HCT116 (cell line): ENCODE results near the gene ROBO1. TPM values are rescaled to one million over a fixed set of nuclear protein-coding genes. Genes with fewer than 3 reads are reported as not detected.

ENCODE experiments used
- ATAC-seq: fragments of 200-7000 bp; cut with Tn5 transposase; 2 replicates; pipeline ENCODE4 v1.9.1; 2020; ENCODE audit warnings: mild to moderate bottlenecking, moderate library complexity
- BruUV-seq: library from RNA; stranded (reverse); fragments of 400-500 nt; replicated peaks from 2 replicates; lab custom pipeline; 2021; lab: Mats Ljungman, UMichigan
- CTCF ChIA-PET: fragments of 300-600 bp; sonication (Branson Sonifier 250); formaldehyde crosslinking; loops from one replicate; lab custom pipeline; 2021; ENCODE audit warnings: antibody characterized with exemption; lab: Charles Lee
- POLR2A ChIA-PET: fragments of 300-600, 350-600 bp; sonication (Branson Sonifier 250); formaldehyde crosslinking; loops from one replicate; lab custom pipeline; 2021; ENCODE audit warnings: antibody characterized with exemption; lab: Charles Lee
- RAD21 ChIA-PET, 2 experiments: fragments of 300-600 bp; sonication (Branson Sonifier 250); formaldehyde crosslinking; loops; one replicate each; lab custom pipeline; 2023; ENCODE audit warnings: low total read pairs in 2 of 2; ENCODE audit not compliant: uncharacterized antibody in 2 of 2, unreplicated experiment in 2 of 2, low non-redundant PET in 1 of 2; lab: Charles Lee
- DNase-seq: peaks from one replicate; pipeline ENCODE4 v3.0.0-alpha.2; 2010; ENCODE audit warnings: low read depth, low spot score
- H2AFZ ChIP-seq: fragments of 200-600 bp; shearing (Covaris generic), sonication (generic); 2 replicates; pipeline ENCODE4 v1.6.1; 2017; ENCODE audit warnings: low read depth, mixed run types, mixed read lengths, antibody characterized with exemption, low read length; ENCODE audit not compliant: poor library complexity, severe bottlenecking
- H3K27ac ChIP-seq: 2 replicates; pipeline ENCODE4 v1.5.1; 2012; ENCODE audit warnings: low read depth, low read length
- H3K27me3 ChIP-seq: fragments of 200-600 bp; sonication (generic); 2 replicates; pipeline ENCODE4 v1.6.1; 2016; ENCODE audit warnings: mixed run types, low read length, mixed read lengths; ENCODE audit not compliant: insufficient read depth
- H3K36me3 ChIP-seq, 2 experiments: fragments of 200-500 bp in 1 of 2; fragments of 200-600 bp in 1 of 2; sonication (Bioruptor generic) in 1 of 2; sonication (generic) in 1 of 2; 2 replicates each; pipeline versions ENCODE4 v1.5.1 to v1.6.1; 2014 to 2016; ENCODE audit warnings: low read length in 2 of 2, inconsistent platforms in 1 of 2, mixed read lengths in 1 of 2, mixed run types in 1 of 2; ENCODE audit not compliant: insufficient read depth in 2 of 2, control insufficient read depth in 1 of 2
- H3K4me1 ChIP-seq, 2 experiments: fragments of 200-600 bp in 1 of 2; sonication (generic) in 1 of 2; 2 replicates each; pipeline versions ENCODE4 v1.5.1 to v1.6.1; 2012 to 2017; ENCODE audit warnings: low read length in 2 of 2, inconsistent platforms in 1 of 2, mild to moderate bottlenecking in 1 of 2, mixed read lengths in 1 of 2, mixed run types in 1 of 2, moderate library complexity in 1 of 2; ENCODE audit not compliant: insufficient read depth in 2 of 2, control insufficient read depth in 1 of 2
- H3K4me2 ChIP-seq: fragments of 200-600 bp; sonication (generic); 2 replicates; pipeline ENCODE4 v1.6.1; 2017; ENCODE audit warnings: mixed run types, low read length, mixed read lengths
- H3K4me3 ChIP-seq, 2 experiments: fragments of 200-600 bp in 1 of 2; sonication (generic) in 1 of 2; replicated peaks in 1 of 2; 2 replicates each; pipeline ENCODE4 v1.5.1; 2011 to 2016; ENCODE audit warnings: low read length in 2 of 2, control low read depth in 1 of 2, low read depth in 1 of 2, mild to moderate bottlenecking in 1 of 2, mixed read lengths in 1 of 2, mixed run types in 1 of 2
- H3K79me2 ChIP-seq: fragments of 200-600 bp; sonication (generic); 2 replicates; pipeline ENCODE4 v1.6.1; 2017; ENCODE audit warnings: mild to moderate bottlenecking, mixed run types, low read length, moderate library complexity, mixed read lengths; ENCODE audit not compliant: insufficient read depth
- H3K9ac ChIP-seq: fragments of 200-600 bp; sonication (generic); 2 replicates; pipeline ENCODE4 v1.6.1; 2016; ENCODE audit warnings: low read length, mixed read lengths
- H3K9me2 ChIP-seq: fragments of 200-600 bp; sonication (generic), shearing (Covaris generic); 2 replicates; pipeline ENCODE4 v1.6.1; 2017; ENCODE audit warnings: mixed run types, mild to moderate bottlenecking, moderate library complexity; ENCODE audit not compliant: insufficient read depth
- H3K9me3 ChIP-seq, 2 experiments: fragments of 200-500 bp in 1 of 2; fragments of 200-600 bp in 1 of 2; sonication (Bioruptor generic) in 1 of 2; sonication (generic) in 1 of 2; 2 replicates each; pipeline ENCODE4 v1.6.1; 2014 to 2017; ENCODE audit warnings: low read length in 2 of 2, mixed read lengths in 2 of 2, inconsistent platforms in 1 of 2, low read depth in 1 of 2, mild to moderate bottlenecking in 1 of 2, mixed run types in 1 of 2, moderate library complexity in 1 of 2; ENCODE audit not compliant: control insufficient read depth in 1 of 2, insufficient read depth in 1 of 2
- H4K20me1 ChIP-seq: fragments of 200-600 bp; sonication (generic), shearing (Covaris generic); 2 replicates; pipeline ENCODE4 v1.6.1; 2017; ENCODE audit warnings: mixed run types, mild to moderate bottlenecking, moderate library complexity; ENCODE audit not compliant: insufficient read depth
- ATF3 ChIP-seq: IDR thresholded peaks from 2 replicates; pipeline ENCODE4 v1.6.1; 2012
- CBX3 ChIP-seq: IDR thresholded peaks from 2 replicates; pipeline ENCODE4 v1.6.1; 2012; ENCODE audit warnings: low read depth
- CEBPB ChIP-seq: IDR thresholded peaks from 2 replicates; pipeline ENCODE4 v1.6.1; 2012; ENCODE audit warnings: low read depth
- EGR1 ChIP-seq: IDR thresholded peaks from 2 replicates; pipeline ENCODE4 v1.6.1; 2012; ENCODE audit warnings: low read depth
- ELF1 ChIP-seq: IDR thresholded peaks from 2 replicates; pipeline ENCODE4 v1.6.1; 2012; ENCODE audit warnings: low read depth, borderline replicate concordance
- EZH2 ChIP-seq: fragments of 200-600 bp; sonication (generic); IDR thresholded peaks from 2 replicates; pipeline ENCODE4 v1.6.1; 2017; ENCODE audit warnings: antibody characterized with exemption, mixed run types
- EZH2phosphoT487 ChIP-seq: fragments of 200-600 bp; IDR thresholded peaks from 2 replicates; pipeline ENCODE4 v1.6.1; 2018; ENCODE audit warnings: antibody characterized with exemption, borderline replicate concordance
- FOSL1 ChIP-seq: IDR thresholded peaks from 2 replicates; pipeline ENCODE4 v1.6.1; 2012; ENCODE audit warnings: low read depth
- JUND ChIP-seq: IDR thresholded peaks from 2 replicates; pipeline ENCODE4 v1.6.1; 2012
- POLR2AphosphoS5 ChIP-seq: IDR thresholded peaks from 2 replicates; pipeline ENCODE4 v1.6.1; 2011; ENCODE audit warnings: mild to moderate bottlenecking, low read depth, low read length, moderate library complexity
- RAD21 ChIP-seq: IDR thresholded peaks from 2 replicates; pipeline ENCODE4 v1.6.1; 2012; ENCODE audit warnings: low read depth, mild to moderate bottlenecking
- REST ChIP-seq: IDR thresholded peaks from 2 replicates; pipeline ENCODE4 v1.6.1; 2012; ENCODE audit warnings: low read depth
- SP1 ChIP-seq: IDR thresholded peaks from 2 replicates; pipeline ENCODE4 v1.6.1; 2012; ENCODE audit warnings: low read depth
- TCF7L2 ChIP-seq: IDR thresholded peaks from 2 replicates; pipeline ENCODE4 v1.7.0; 2011; ENCODE audit warnings: borderline replicate concordance, inconsistent platforms; ENCODE audit not compliant: insufficient read depth, insufficient read length; ENCODE audit errors: extremely low read depth
- ZNF274 ChIP-seq: fragments of 200-500 bp; sonication (Bioruptor generic); IDR thresholded peaks from 2 replicates; pipeline ENCODE4 v1.6.1; 2014; ENCODE audit warnings: mild to moderate bottlenecking, low read depth, low read length, inconsistent platforms
- intact Hi-C: fragments of 100-400 bp; cut with micrococcal nuclease; formaldehyde crosslinking; loops from 2 replicates; pipeline ENCODE4 v1.10.0; 2022
- total RNA-seq: library from RNA; stranded (reverse); gene quantifications from one replicate; pipeline ENCODE4 v1.2.1, GENCODE V29; 2021; ENCODE audit not compliant: unreplicated experiment
- TF ChIP-seq, protein P1 (sequence below): IDR thresholded peaks from 2 replicates; pipeline ENCODE4 v1.6.1; 2012
- TF ChIP-seq, protein P2 (sequence below): IDR thresholded peaks from 2 replicates; pipeline ENCODE4 v1.6.1; 2011; ENCODE audit warnings: mild to moderate bottlenecking, low read length, moderate library complexity; ENCODE audit not compliant: insufficient replicate concordance; ENCODE audit errors: extremely low read depth

The ROBO1 gene
- total RNA-seq, 1 experiment from 2014 or later = 0.27 TPM

- Histone ChIP-seq H4K20me1 (no peaks in the 10 kb centered on the region), H3K79me2 (no peaks in the 10 kb centered on the region), H3K27me3 (no peaks in the 10 kb centered on the region), H3K9me2 (no peaks in the 10 kb centered on the region), H3K9me3 (peaks cover 5 to 35% of the 10 kb centered on the region in 2 experiments; a peak in 2 of 4 replicates), H3K36me3 (no peaks in the 10 kb centered on the region), H3K9ac (no peak overlapping the region), H3K4me2 (no peak overlapping the region), H3K4me1 (no peaks in the 10 kb centered on the region), H3K4me3 (no peak overlapping the region), H3K27ac (no peak overlapping the region), H2AFZ (no peak overlapping the region)
- intact Hi-C loops = no loop called here
- ChIA-PET CTCF (no interaction called here), RAD21 (no interaction called here), POLR2A (no interaction called here)
- TF ChIP-seq EZH2 (no peak), FOSL1 (no peak), ELF1 (no peak), CEBPB (no peak), SP1 (no peak), CBX3 (no peak), JUND (no peak), ZNF274 (no peak), EGR1 (no peak), RAD21 (no peak)
- TF ChIP-seq, protein P1, sequence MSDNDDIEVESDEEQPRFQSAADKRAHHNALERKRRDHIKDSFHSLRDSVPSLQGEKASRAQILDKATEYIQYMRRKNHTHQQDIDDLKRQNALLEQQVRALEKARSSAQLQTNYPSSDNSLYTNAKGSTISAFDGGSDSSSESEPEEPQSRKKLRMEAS = no peak
- no peak for DNase-seq
- no TSS peak for BruUV-seq
- no peak for ATAC-seq
Measured at GRCh38 chr3:78860567-78860966, 907.2 kb downstream of the ROBO1 start.

- intact Hi-C loops = no loop called here
- Histone ChIP-seq H3K9me2 (no peaks in the 10 kb centered on the region), H4K20me1 (no peaks in the 10 kb centered on the region), H3K27me3 (no peaks in the 10 kb centered on the region), H3K4me3 (no peak overlapping the region), H2AFZ (no peak overlapping the region), H3K4me2 (no peak overlapping the region), H3K79me2 (no peaks in the 10 kb centered on the region), H3K9ac (no peak overlapping the region), H3K27ac (no peak overlapping the region), H3K36me3 (no peaks in the 10 kb centered on the region), H3K4me1 (no peaks in the 10 kb centered on the region), H3K9me3 (peaks cover 5 to 35% of the 10 kb centered on the region in 2 experiments; a peak in 2 of 4 replicates)
- DNase-seq (no peak), ATAC-seq (no peak)
- POLR2A ChIA-PET = no interaction called here
- CTCF ChIA-PET = no interaction called here
- BruUV-seq = no TSS peak
- RAD21 ChIA-PET = no interaction called here
- TF ChIP-seq TCF7L2 (no peak), REST (no peak), ATF3 (no peak), EZH2phosphoT487 (no peak), FOSL1 (no peak), SP1 (no peak), POLR2AphosphoS5 (no peak), EGR1 (no peak), CBX3 (no peak)
- TF ChIP-seq, protein P2, sequence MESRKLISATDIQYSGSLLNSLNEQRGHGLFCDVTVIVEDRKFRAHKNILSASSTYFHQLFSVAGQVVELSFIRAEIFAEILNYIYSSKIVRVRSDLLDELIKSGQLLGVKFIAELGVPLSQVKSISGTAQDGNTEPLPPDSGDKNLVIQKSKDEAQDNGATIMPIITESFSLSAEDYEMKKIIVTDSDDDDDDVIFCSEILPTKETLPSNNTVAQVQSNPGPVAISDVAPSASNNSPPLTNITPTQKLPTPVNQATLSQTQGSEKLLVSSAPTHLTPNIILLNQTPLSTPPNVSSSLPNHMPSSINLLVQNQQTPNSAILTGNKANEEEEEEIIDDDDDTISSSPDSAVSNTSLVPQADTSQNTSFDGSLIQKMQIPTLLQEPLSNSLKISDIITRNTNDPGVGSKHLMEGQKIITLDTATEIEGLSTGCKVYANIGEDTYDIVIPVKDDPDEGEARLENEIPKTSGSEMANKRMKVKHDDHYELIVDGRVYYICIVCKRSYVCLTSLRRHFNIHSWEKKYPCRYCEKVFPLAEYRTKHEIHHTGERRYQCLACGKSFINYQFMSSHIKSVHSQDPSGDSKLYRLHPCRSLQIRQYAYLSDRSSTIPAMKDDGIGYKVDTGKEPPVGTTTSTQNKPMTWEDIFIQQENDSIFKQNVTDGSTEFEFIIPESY = no peak
Measured at GRCh38 chr3:78858910-78859309, 908.9 kb downstream of the ROBO1 start.
